GM23338 (cell line): ENCODE measurements around the gene REXO5.

Experiments used
- CTCF ChIP-seq, 2 experiments: fragments of 200-600 bp in 1 of 2; sonication (generic) in 1 of 2; conservative IDR thresholded peaks; 2 replicates each; pipeline versions ENCODE4 v1.5.1 to v1.6.1; 2016 to 2017; ENCODE audit warnings: antibody characterized with exemption in 2 of 2, low read depth in 2 of 2, mild to moderate bottlenecking in 2 of 2, moderate library complexity in 1 of 2
- EZH2 ChIP-seq: fragments of 200-600 bp; sonication (generic); IDR thresholded peaks from one replicate; pipeline ENCODE4 v1.8.0; 2017; ENCODE audit warnings: antibody characterized with exemption, mild to moderate bottlenecking, low read depth; ENCODE audit not compliant: unreplicated experiment
- JUNB ChIP-seq: IDR thresholded peaks from one replicate; pipeline ENCODE4 v1.6.1; 2016; ENCODE audit warnings: antibody characterized with exemption; ENCODE audit not compliant: unreplicated experiment
- POLR2AphosphoS5 ChIP-seq: IDR thresholded peaks from 2 replicates; pipeline ENCODE4 v1.6.1; 2016; ENCODE audit warnings: antibody characterized with exemption, low read depth

GRCh38 chr16:20773679-20774078 is 32.6 kb upstream of the REXO5 start:
- TF ChIP-seq CTCF (conservative IDR thresholded peaks at IDR 0.05; ENCODE audit: low read depth in 2 of 2) (no peak), JUNB (no peak), POLR2AphosphoS5 (no peak), EZH2 (no peak)
